Karpas-422 (cell line): ENCODE results near the gene HSFX3. TPM values are rescaled to one million over a fixed set of nuclear protein-coding genes. Genes with fewer than 3 reads are reported as not detected.
A peak's percentile ranks its signal among the peaks of the same experiment; 100 is the strongest.
"Not testable (repeated sequence)": the region's sequence is repeated elsewhere in the genome, so short reads cannot be mapped to it uniquely, and the experiment has no call there.

Experiments
- DNase-seq: peaks from one replicate; pipeline ENCODE4 v3.0.0-alpha.2; 2015
- H2AFZ ChIP-seq: fragments of 200-600 bp; sonication (generic); 2 replicates; pipeline ENCODE4 v1.6.1; 2014; ENCODE audit warnings: antibody characterized with exemption, low read length, mixed read lengths
- H3K27ac ChIP-seq: fragments of 200-600 bp; sonication (generic); 2 replicates; pipeline ENCODE4 v1.5.1; 2014; ENCODE audit warnings: mild to moderate bottlenecking, low read length, moderate library complexity
- H3K27me3 ChIP-seq: fragments of 200-600 bp; sonication (generic); 2 replicates; pipeline ENCODE4 v1.6.1; 2014; ENCODE audit warnings: low read length, mixed read lengths
- H3K36me3 ChIP-seq: fragments of 200-600 bp; sonication (generic); 2 replicates; pipeline ENCODE4 v1.6.1; 2014; ENCODE audit warnings: low read length, mixed read lengths; ENCODE audit not compliant: insufficient read depth
- H3K4me1 ChIP-seq: fragments of 200-600 bp; sonication (generic); 2 replicates; pipeline ENCODE4 v1.6.1; 2014; ENCODE audit warnings: mild to moderate bottlenecking, low read length, mixed read lengths
- H3K4me2 ChIP-seq: fragments of 200-600 bp; sonication (generic); 2 replicates; pipeline ENCODE4 v1.6.1; 2014; ENCODE audit warnings: low read length, low read depth, mild to moderate bottlenecking; ENCODE audit not compliant: poor library complexity, severe bottlenecking
- H3K4me3 ChIP-seq: fragments of 200-600 bp; sonication (generic); 2 replicates; pipeline ENCODE4 v1.5.1; 2014; ENCODE audit warnings: mild to moderate bottlenecking, antibody characterized with exemption, low read length, mixed read lengths
- H3K79me2 ChIP-seq: fragments of 200-600 bp; sonication (generic); 2 replicates; pipeline ENCODE4 v1.6.1; 2014; ENCODE audit warnings: mild to moderate bottlenecking, low read length, mixed read lengths
- H3K9ac ChIP-seq: fragments of 200-600 bp; sonication (generic); 2 replicates; pipeline ENCODE4 v1.6.0; 2014; ENCODE audit warnings: low read length
- H3K9me2 ChIP-seq: fragments of 200-600 bp; sonication (generic), shearing (Covaris generic); replicated peaks from 2 replicates; pipeline ENCODE4 v1.6.0; 2014; ENCODE audit warnings: mild to moderate bottlenecking, low read length, moderate library complexity; ENCODE audit not compliant: insufficient read depth
- H3K9me3 ChIP-seq: fragments of 300-700, 200-600 bp; sonication (generic); 2 replicates; pipeline ENCODE4 v1.6.1; 2014; ENCODE audit warnings: low read length, mixed read lengths
- H4K20me1 ChIP-seq: fragments of 200-600 bp; sonication (generic); 2 replicates; pipeline ENCODE4 v1.6.1; 2014; ENCODE audit warnings: mild to moderate bottlenecking, antibody characterized with exemption, low read length, low read depth; ENCODE audit not compliant: insufficient read depth
- total RNA-seq: library from RNA; depleted of rRNA; stranded (reverse); fragments of >200 nt; shearing (Covaris generic); gene quantifications from 2 replicates; pipeline ENCODE4 v1.2.3, GENCODE V29; 2014; ENCODE audit warnings: low replicate concordance

Gene HSFX3
- total RNA-seq, 1 experiment from 2014 or later = not detected

DNA sequence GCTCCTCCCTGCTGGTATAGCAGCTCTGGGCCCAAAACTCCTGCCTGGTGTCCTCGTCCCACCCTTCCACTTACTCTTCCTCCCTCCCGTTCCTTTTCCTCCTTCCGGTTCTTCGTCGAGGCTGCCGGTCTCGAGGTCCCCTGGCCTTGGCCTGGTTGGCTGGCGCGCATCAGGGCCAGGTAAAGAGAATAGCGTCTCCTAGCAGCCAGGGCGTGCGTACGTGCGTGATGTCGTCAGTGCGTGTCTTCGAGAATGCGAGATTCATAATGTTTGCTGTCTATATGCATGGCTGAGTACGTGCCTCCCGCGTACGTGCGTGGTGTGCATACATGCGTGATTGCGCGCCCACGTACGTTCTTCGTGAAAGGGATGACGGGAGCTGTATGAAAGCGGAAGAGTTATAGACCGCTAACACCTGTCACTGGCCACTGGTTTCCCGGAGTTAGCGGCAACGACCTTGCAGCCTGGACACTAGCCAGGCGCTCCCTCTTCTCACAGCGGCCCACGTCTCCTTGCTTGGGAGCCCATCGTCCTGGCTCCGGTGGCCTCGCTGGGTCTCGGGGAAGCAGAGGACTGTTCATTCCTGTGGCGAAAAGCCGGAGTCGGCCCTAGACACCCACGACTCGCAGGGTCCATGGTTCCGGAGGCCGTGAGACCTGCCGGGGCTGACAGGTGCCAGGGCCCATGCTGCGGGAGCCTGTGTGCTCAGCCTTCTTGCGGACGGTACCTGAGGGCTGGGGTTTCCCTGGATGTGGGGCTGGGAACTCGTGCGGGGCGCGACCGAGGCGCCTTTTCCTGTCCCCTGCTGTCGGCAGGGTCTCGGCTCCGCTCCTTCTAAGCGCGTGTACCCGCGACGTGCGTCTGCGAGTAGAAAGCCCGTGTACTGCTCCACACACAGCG, 8.9 kb downstream of the HSFX3 start, which contains the start of gene EOLA1:
TSS of gene EOLA1 (plus strand) at position 392 of the 900 bp plus-strand sequence. CDS start 4,619 bp downstream, outside the sequence.
- Histone ChIP-seq H3K9me3 (no peaks in the 10 kb centered on the region), H3K4me3 (peak within 1 kb of the TSS; percentile 84), H3K27ac (peak within 1 kb of the TSS; percentile 75), H3K27me3 (no peaks in the 10 kb centered on the region), H3K9ac (peak within 1 kb of the TSS; percentile 89), H3K9me2 (no peaks in the 10 kb centered on the region), H2AFZ (no peak within 1 kb of the TSS), H4K20me1 (no peaks in the 10 kb centered on the region), H3K4me2 (peak within 1 kb of the TSS; percentile 76), H3K36me3 (no peaks in the 10 kb centered on the region), H3K4me1 (peaks cover 3% of the 10 kb centered on the region), H3K79me2 (peaks cover 7% of the 10 kb centered on the region)
- DNase-seq = peak; percentile 97

DNA sequence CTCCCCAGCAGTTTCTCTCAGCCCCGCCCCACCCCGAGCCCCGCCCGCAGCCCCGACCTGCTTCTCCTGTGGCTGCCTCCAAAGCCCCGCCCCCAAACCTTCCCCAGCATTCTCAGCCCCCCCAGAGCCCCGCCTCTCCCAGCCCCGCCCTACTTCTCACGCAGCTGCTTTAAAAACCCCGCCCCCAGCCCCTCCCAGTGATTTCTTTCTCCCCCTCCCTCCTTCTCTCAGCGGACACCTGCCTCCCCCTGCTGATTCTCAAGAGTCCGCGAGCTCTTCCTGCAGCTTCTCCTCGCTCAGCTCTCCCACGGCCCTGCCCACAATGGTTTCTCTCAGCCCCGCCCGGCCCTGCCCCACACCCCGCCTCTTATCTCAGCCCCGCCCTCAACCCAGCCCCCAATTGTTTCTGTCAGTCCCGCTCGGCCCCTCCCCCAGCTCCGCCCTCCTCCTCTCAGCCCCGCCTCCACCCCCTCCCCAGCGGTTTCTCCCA, 9.5 kb downstream of the HSFX3 start:
- H3K36me3 ChIP-seq = no peaks in the 10 kb centered on the region
- H3K27ac ChIP-seq = peak overlapping the region; percentile 75
- H3K4me2 ChIP-seq = peak overlapping the region; percentile 61
- H4K20me1 ChIP-seq = no peaks in the 10 kb centered on the region
- H3K4me1 ChIP-seq = peaks cover 3% of the 10 kb centered on the region
- H3K27me3 ChIP-seq = no peaks in the 10 kb centered on the region
- peak; percentile 96 for DNase-seq
- no peaks in the 10 kb centered on the region for H3K9me3 ChIP-seq
- peaks cover 7% of the 10 kb centered on the region for H3K79me2 ChIP-seq
- H3K9ac ChIP-seq = peak overlapping the region; percentile 69
- H2AFZ ChIP-seq = no peak overlapping the region
- no peaks in the 10 kb centered on the region for H3K9me2 ChIP-seq
- H3K4me3 ChIP-seq = peak overlapping the region; percentile 55; the same call in 1 of the 2 replicates

- H3K79me2 ChIP-seq = peaks cover 7% of the 10 kb centered on the region
- no peaks in the 10 kb centered on the region for H3K9me3 ChIP-seq
- DNase-seq = peak; percentile 96
- H3K9me2 ChIP-seq = no peaks in the 10 kb centered on the region
- H4K20me1 ChIP-seq = no peaks in the 10 kb centered on the region
- no peaks in the 10 kb centered on the region for H3K27me3 ChIP-seq
- H3K9ac ChIP-seq = peak overlapping the region; percentile 66
- no peaks in the 10 kb centered on the region for H3K36me3 ChIP-seq
- peak overlapping the region; percentile 61; the same call in 1 of the 2 replicates for H3K27ac ChIP-seq
- H2AFZ ChIP-seq = peak overlapping the region; percentile 43; the same call in 1 of the 2 replicates
- H3K4me2 ChIP-seq = peak overlapping the region; percentile 76
- peak overlapping the region; percentile 70 for H3K4me3 ChIP-seq
- H3K4me1 ChIP-seq = peaks cover 3% of the 10 kb centered on the region
These were observed 10.2 kb downstream of the HSFX3 start for GRCh38 chrX:149539283-149540130.

DNA sequence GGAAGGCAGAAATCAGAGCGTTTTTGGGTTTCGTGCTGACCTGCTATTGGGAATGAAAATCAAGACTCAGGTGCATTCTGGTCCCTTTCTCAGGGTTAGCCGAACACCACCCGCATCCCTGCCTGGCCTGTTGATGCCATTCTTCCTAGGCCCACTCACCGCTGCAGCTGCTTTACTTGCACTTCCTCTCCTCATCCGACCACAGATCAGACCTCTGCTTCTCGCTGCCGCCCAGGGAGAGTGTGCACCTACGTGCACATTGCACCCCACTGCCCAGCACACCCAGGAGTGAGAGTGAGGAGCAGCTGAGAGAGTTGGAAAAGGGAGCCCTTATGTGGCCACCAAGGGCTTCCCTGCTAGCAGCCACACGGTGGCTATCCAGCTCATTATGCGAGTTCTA, 12.2 kb downstream of the HSFX3 start:
- H3K4me2 ChIP-seq, H3K4me1 ChIP-seq, H3K9me2 ChIP-seq, H3K36me3 ChIP-seq, H3K27me3 ChIP-seq, H3K9me3 ChIP-seq, H3K79me2 ChIP-seq, H3K27ac ChIP-seq, DNase-seq, H2AFZ ChIP-seq, H4K20me1 ChIP-seq, H3K9ac ChIP-seq, H3K4me3 ChIP-seq: not testable (repeated sequence)

DNA sequence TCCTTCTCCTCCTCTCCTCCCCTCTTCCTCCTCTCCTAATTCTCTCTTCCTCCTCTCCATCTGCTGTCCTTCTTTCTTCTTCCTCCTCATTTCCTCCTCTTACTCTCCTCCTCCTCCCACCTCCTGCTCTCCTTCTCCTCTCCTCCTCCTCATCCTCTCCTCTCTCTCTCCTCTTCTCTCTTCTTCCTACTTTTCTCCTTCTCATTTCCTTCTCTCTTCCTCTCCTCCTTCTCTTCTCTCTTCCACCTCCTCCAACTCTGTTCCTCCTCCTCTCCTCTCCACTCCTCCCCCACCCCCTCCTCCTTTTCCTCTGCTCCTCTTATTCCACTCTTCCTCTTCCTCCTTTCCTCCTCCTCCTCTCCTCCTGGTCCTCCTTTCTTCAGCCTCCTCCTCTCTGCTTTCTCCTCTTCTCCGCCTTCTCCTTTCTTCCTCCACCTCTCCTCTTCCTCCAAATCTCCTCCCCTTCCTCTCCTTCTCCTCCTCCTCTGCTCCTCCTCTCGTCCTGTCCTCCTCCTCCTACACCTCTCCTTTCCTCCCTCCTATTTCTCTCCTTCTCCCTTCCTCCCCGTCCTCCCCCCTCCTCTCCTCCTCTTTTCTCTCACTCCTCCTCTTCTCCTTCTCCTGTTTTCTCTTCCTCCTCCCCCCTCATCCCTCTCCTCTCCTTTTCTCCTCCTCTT, 14.7 kb downstream of the HSFX3 start:
- not testable (repeated sequence) for H3K4me2 ChIP-seq, H3K9me2 ChIP-seq, DNase-seq, H4K20me1 ChIP-seq, H3K27ac ChIP-seq, H2AFZ ChIP-seq, H3K4me3 ChIP-seq, H3K79me2 ChIP-seq, H3K36me3 ChIP-seq, H3K27me3 ChIP-seq, H3K9ac ChIP-seq, H3K9me3 ChIP-seq
- H3K4me1 ChIP-seq = peaks cover 23% of the 10 kb centered on the region

DNA sequence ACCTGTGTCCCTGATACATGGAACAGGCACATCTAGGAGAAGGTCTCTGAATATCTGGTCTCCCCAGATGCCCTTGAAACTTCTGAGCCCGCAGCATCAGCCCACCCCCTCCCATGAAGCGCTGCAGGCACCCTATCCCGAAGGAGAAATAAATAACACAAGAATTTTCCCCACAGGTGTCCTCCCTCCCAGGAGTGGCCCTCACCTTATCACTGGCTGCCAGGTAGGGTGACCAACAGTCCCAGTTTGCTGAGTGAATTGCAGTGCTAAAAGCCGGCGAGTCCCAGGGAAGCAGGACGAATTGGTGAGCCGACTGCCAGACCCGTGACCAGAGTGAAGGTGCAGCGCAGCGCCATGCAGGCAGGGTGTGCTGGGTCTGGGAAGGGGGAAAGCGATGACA, 15.7 kb downstream of the HSFX3 start:
- H3K4me3 ChIP-seq, H3K27ac ChIP-seq, H3K36me3 ChIP-seq, H3K79me2 ChIP-seq, H3K9me2 ChIP-seq, H4K20me1 ChIP-seq, H3K4me2 ChIP-seq, H3K9me3 ChIP-seq, DNase-seq, H3K27me3 ChIP-seq, H3K9ac ChIP-seq, H2AFZ ChIP-seq: not testable (repeated sequence)
- peaks cover 22% of the 10 kb centered on the region for H3K4me1 ChIP-seq

DNA sequence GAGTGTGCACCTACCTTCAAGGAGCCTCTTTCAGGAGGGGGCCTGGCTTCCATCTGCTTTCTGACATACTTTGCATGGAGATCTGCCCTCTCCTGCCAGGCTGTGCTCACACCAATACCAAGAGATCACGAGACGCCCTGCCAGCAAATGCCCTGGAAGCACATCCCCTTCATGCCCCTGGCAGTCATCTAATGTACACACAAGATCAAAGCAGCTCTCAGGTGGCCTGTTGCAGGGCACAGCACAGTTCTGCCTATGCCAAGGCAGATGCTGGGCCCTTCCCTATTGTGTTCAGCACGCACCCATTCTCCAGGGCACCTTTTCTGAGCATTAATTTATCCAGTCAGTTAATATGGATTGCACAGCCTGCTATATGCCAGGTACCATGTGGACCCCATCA, 16.9 kb downstream of the HSFX3 start:
- not testable (repeated sequence) for H3K27ac ChIP-seq, H3K9me3 ChIP-seq, H3K9me2 ChIP-seq, H3K4me2 ChIP-seq, H3K36me3 ChIP-seq, H3K9ac ChIP-seq, H3K4me3 ChIP-seq, DNase-seq, H4K20me1 ChIP-seq, H3K79me2 ChIP-seq, H3K27me3 ChIP-seq, H2AFZ ChIP-seq
- H3K4me1 ChIP-seq = peaks cover 20% of the 10 kb centered on the region
